ENCODE results near the gene SELENBP1. TPM values are rescaled to one million over a fixed set of nuclear protein-coding genes. Genes with fewer than 3 reads are reported as not detected.
"Not testable (repeated sequence)": the region's sequence is repeated elsewhere in the genome, so short reads cannot be mapped to it uniquely, and the experiment has no call there.

The SELENBP1 gene
- polyA plus RNA-seq, 1 of the 3 experiments (the other 2 are of a cell fraction) = 0.16 TPM

- H3K36me3 ChIP-seq (replicated peaks in 1 of 2; ENCODE audit: control insufficient read depth in 1 of 2, insufficient read depth in 2 of 2, low read length in 1 of 2); H3K27me3 ChIP-seq (ENCODE audit: insufficient read depth); H3F3A ChIP-seq (replicated peaks; ENCODE audit: insufficient read depth); H3K4me3 ChIP-seq (ENCODE audit: low read depth in 2 of 2, low read length in 1 of 2); H3K79me2 ChIP-seq (ENCODE audit: insufficient read depth); H3K27ac ChIP-seq (ENCODE audit: low read depth in 2 of 2, low read length in 1 of 2); H4K20me1 ChIP-seq (ENCODE audit: insufficient read depth); DNase-seq; H3K4me2 ChIP-seq; H3K4me1 ChIP-seq (ENCODE audit: control insufficient read depth in 1 of 2, insufficient read depth in 2 of 2, low read depth in 1 of 2, low read length in 1 of 2); H3K9me3 ChIP-seq; POLR2A ChIA-PET; H3K9me2 ChIP-seq; H3K9ac ChIP-seq; H2AFZ ChIP-seq (ENCODE audit: low read depth): not testable (repeated sequence)
- CTCF ChIA-PET = interaction anchor here (1.3 kb wide), 1 partner anchor 9 kb away, joined by 3 read pairs; no protein-coding TSS in a partner anchor
- 87% methylated on average over 22 of the region's 22 CpGs for WGBS (ENCODE audit: low lambda C conversion rate)
Measured at GRCh38 chr1:151390221-151391078, 17.9 kb upstream of the SELENBP1 start.

- no peaks in the 10 kb centered on the region for H4K20me1 ChIP-seq (ENCODE audit: insufficient read depth)
- TF ChIP-seq TEAD4 (IDR thresholded peaks at IDR 0.05; ENCODE audit: borderline replicate concordance, insufficient read depth) = no peak
- no peak for TF ChIP-seq GATA2 (CRISPR knock-in tag; IDR thresholded peaks at IDR 0.05)
- no peak for TF ChIP-seq RFX5 (IDR thresholded peaks at IDR 0.05; ENCODE audit: low read length)
- TF ChIP-seq PBX3 (IDR thresholded peaks at IDR 0.05) = no peak
- TF ChIP-seq ZBTB33 (IDR thresholded peaks at IDR 0.05; ENCODE audit: borderline replicate concordance, low read depth) = no peak
- TF ChIP-seq CHD2 (IDR thresholded peaks at IDR 0.05; ENCODE audit: low read length, partially characterized antibody) = no peak
- no peak overlapping the region for H3K4me3 ChIP-seq (ENCODE audit: low read depth in 2 of 2, low read length in 1 of 2)
- CTCF ChIA-PET = interaction anchor here (1.4 kb wide), 1 partner anchor 45 kb away, joined by 4 read pairs; no protein-coding TSS in a partner anchor
- H3K9me2 ChIP-seq = no peaks in the 10 kb centered on the region
- WGBS (ENCODE audit: low lambda C conversion rate) = 28% methylated on average over 2 of the region's 2 CpGs
- no peaks in the 10 kb centered on the region for H3K79me2 ChIP-seq (ENCODE audit: insufficient read depth)
- no peaks in the 10 kb centered on the region for H3F3A ChIP-seq (replicated peaks; ENCODE audit: insufficient read depth)
- DNase-seq = no peak
- POLR2A ChIA-PET = no interaction called here
- H3K27me3 ChIP-seq (ENCODE audit: insufficient read depth) = no peaks in the 10 kb centered on the region
- H3K9me3 ChIP-seq = no peaks in the 10 kb centered on the region
- H3K36me3 ChIP-seq (replicated peaks in 1 of 2; ENCODE audit: control insufficient read depth in 1 of 2, insufficient read depth in 2 of 2, low read length in 1 of 2) = no peaks in the 10 kb centered on the region
- H3K4me2 ChIP-seq = no peak overlapping the region
- H3K4me1 ChIP-seq (ENCODE audit: control insufficient read depth in 1 of 2, insufficient read depth in 2 of 2, low read depth in 1 of 2, low read length in 1 of 2) = no peaks in the 10 kb centered on the region
- H2AFZ ChIP-seq (ENCODE audit: low read depth) = no peak overlapping the region
- no peak overlapping the region for H3K9ac ChIP-seq
- no peak overlapping the region for H3K27ac ChIP-seq (ENCODE audit: low read depth in 2 of 2, low read length in 1 of 2)
Measured at GRCh38 chr1:151386002-151386401, 13.5 kb upstream of the SELENBP1 start.
